Vagina (tissue), 2 donors: Measurements from ENCODE around the gene CMIP. TPM values are rescaled to one million over a fixed set of nuclear protein-coding genes. Genes with fewer than 3 reads are reported as not detected.

Experiments used
- DNase-seq, 2 donors: peaks; one replicate each; pipeline ENCODE4 v3.0.0-alpha.2; 2017; ENCODE audit errors: extremely low spot score in 2 of 2
- H3K27ac ChIP-seq: fragments of 200-600 bp; sonication (generic); one replicate; pipeline ENCODE4 v1.5.1; 2019
- H3K27me3 ChIP-seq: fragments of 200-600 bp; sonication (generic); one replicate; pipeline ENCODE4 v1.5.1; 2019
- H3K36me3 ChIP-seq, 2 donors: fragments of 200-600 bp; sonication (generic); one replicate each; pipeline ENCODE4 v1.5.1; 2017 to 2019
- H3K4me1 ChIP-seq: fragments of 200-600 bp; sonication (generic); one replicate; pipeline ENCODE4 v1.5.1; 2019
- H3K4me3 ChIP-seq, 2 donors: fragments of 200-600 bp; sonication (generic); 1 replicate in 1 of 2; 2 replicates in 1 of 2; pipeline ENCODE4 v1.5.1; 2016 to 2019
- H3K9me3 ChIP-seq: fragments of 200-600 bp; sonication (generic); one replicate; pipeline ENCODE4 v1.5.1; 2019
- POLR2A ChIP-seq, 2 donors: fragments of 450-650 bp; IDR thresholded peaks; one replicate each; pipeline ENCODE4 v1.6.1; 2017; ENCODE audit warnings: antibody characterized with exemption in 2 of 2, mild to moderate bottlenecking in 2 of 2, moderate library complexity in 2 of 2
- POLR2AphosphoS5 ChIP-seq, 2 donors: sonication (generic); formaldehyde crosslinking; IDR thresholded peaks; one replicate each; pipeline ENCODE4 v1.9.0; 2017; ENCODE audit warnings: antibody characterized with exemption in 2 of 2, mild to moderate bottlenecking in 2 of 2, low read depth in 1 of 2; ENCODE audit not compliant: insufficient read depth in 1 of 2
- intact Hi-C: fragments of 100-400 bp; cut with DNase I; formaldehyde crosslinking; loops from one replicate; pipeline ENCODE4 v1.15.1; 2023
- total RNA-seq: library from RNA; depleted of rRNA; stranded (reverse); fragments of >200 nt; gene quantifications from one replicate; pipeline ENCODE4 v1.2.3, GENCODE V29; 2016
- TF ChIP-seq, protein P1 (sequence below), 3 experiments: fragments of 450-650 bp in 2 of 3; fragments of 200-600 bp in 1 of 3; sonication (generic) in 1 of 3; IDR thresholded peaks; one replicate each; pipeline ENCODE4 v1.5.1; 2017 to 2019; ENCODE audit warnings: antibody characterized with exemption in 3 of 3, mild to moderate bottlenecking in 2 of 3, moderate library complexity in 2 of 3

The CMIP gene
- total RNA-seq, 1 donor from 2014 or later = 66.3 TPM

- H3K4me1 ChIP-seq = peaks cover 56% of the 10 kb centered on the region
- H3K36me3 ChIP-seq = peaks cover 0 to 56% of the 10 kb centered on the region in 2 donors
- no peak overlapping the region for H3K4me3 ChIP-seq
- no peaks in the 10 kb centered on the region for H3K27me3 ChIP-seq
- peak overlapping the region; percentile 73 for H3K27ac ChIP-seq
- peak in 1 of 2 donors; percentile 9 for TF ChIP-seq POLR2AphosphoS5 (IDR thresholded peaks at IDR 0.05; ENCODE audit: insufficient read depth in 1 of 2, low read depth in 1 of 2)
- TF ChIP-seq, protein P1, sequence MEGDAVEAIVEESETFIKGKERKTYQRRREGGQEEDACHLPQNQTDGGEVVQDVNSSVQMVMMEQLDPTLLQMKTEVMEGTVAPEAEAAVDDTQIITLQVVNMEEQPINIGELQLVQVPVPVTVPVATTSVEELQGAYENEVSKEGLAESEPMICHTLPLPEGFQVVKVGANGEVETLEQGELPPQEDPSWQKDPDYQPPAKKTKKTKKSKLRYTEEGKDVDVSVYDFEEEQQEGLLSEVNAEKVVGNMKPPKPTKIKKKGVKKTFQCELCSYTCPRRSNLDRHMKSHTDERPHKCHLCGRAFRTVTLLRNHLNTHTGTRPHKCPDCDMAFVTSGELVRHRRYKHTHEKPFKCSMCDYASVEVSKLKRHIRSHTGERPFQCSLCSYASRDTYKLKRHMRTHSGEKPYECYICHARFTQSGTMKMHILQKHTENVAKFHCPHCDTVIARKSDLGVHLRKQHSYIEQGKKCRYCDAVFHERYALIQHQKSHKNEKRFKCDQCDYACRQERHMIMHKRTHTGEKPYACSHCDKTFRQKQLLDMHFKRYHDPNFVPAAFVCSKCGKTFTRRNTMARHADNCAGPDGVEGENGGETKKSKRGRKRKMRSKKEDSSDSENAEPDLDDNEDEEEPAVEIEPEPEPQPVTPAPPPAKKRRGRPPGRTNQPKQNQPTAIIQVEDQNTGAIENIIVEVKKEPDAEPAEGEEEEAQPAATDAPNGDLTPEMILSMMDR (IDR thresholded peaks at IDR 0.05) = no peak
- no peak for DNase-seq
- intact Hi-C loops = no loop called here
- no peaks in the 10 kb centered on the region for H3K9me3 ChIP-seq
These were observed 263.0 kb downstream of the CMIP start for GRCh38 chr16:81707411-81708265.

DNA sequence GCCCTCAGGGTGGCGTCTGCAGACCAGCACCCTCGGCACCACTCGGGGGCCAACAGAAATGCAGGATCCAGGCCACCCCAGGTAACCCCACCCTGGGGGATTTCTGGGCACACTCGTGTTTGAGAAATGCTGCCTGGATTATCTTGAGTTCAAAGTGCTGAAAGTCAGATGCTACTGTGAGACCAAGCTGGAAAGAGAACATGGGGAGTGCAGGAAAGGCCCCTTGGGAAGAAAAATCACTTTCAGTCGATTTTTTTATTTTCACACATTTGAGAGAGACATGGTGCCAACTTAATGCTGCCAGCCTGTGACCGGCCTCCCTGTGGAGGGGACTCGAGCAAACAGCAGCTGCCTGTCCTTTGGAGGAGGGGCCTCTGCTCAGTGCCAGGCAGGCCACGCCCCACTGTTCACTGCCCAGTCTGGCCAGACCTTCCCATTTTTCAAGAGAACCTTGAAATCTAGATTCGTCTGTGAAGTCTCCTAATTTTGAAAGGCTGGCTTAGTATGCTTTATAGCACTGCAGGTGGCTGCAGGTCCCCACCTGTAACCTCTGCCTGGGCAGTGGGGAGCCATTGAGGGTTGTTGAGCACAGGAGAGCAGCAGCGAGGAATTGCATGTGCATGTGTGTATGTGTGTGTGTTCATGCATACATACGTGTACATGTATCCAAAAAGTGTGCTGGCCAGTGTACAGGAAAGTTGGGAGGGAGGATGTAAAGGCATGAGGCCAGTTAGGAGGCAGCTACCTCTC, 263.8 kb downstream of the CMIP start:
- Histone ChIP-seq H3K36me3 (peaks cover 0 to 56% of the 10 kb centered on the region in 2 donors), H3K9me3 (no peaks in the 10 kb centered on the region), H3K4me3 (no peak overlapping the region), H3K27ac (peak overlapping the region; percentile 73), H3K4me1 (peaks cover 56% of the 10 kb centered on the region), H3K27me3 (no peaks in the 10 kb centered on the region)
- TF ChIP-seq POLR2AphosphoS5 (IDR thresholded peaks at IDR 0.05; ENCODE audit: insufficient read depth in 1 of 2, low read depth in 1 of 2) (no peak), POLR2A (IDR thresholded peaks at IDR 0.05) (no peak)
- TF ChIP-seq, protein P1 (IDR thresholded peaks at IDR 0.05) = no peak
- intact Hi-C loops = no loop called here
- DNase-seq = no peak

DNA sequence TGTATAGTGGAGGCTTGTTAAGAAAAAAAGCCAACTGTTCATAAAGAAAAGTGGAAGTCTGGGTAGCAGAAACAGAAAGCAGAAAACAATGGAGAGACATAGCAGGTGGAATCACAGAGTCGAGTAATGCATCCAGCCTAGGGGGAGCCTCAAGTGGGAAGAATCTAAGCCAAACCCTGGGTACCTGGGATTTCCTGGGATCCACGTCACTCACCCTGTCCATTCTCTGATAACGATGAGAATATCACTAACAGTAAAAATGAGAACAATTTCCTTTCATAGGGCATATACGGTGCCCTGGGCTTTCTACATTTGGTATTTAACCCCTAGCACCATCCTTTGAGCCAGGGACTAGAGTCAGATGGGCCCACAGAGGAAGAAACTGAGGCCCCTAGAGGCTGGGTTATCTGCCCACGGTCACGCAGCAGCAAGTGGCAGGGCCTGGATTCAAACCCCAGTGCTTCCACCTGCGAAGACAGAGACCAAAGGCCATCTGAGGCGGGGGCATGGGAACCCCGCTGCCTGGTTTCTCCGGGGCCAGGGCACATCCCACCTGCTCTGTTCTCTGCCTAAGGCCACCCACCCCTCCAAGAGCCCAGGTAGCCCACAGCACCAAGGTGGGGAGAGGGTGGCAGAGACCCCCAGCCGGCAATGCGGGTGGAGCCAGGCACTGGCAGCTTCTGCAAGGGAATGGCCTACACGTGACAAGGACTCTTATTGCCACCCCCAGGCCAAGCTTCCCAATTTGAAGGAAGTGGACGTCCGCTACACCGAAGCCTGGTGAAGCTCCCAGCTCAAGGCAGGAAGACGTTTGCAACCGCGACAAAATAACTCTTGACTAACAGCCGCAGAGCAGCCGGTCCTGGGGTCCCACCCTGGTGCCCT, 264.6 kb downstream of the CMIP start:
- no peaks in the 10 kb centered on the region for H3K9me3 ChIP-seq
- peak overlapping the region; percentile 73 for H3K27ac ChIP-seq
- no peak overlapping the region for H3K4me3 ChIP-seq
- peaks cover 0 to 56% of the 10 kb centered on the region in 2 donors for H3K36me3 ChIP-seq
- H3K4me1 ChIP-seq = peaks cover 56% of the 10 kb centered on the region
- TF ChIP-seq POLR2AphosphoS5 (IDR thresholded peaks at IDR 0.05; ENCODE audit: insufficient read depth in 1 of 2, low read depth in 1 of 2) (no peak), POLR2A (IDR thresholded peaks at IDR 0.05) (no peak)
- TF ChIP-seq, protein P1 (IDR thresholded peaks at IDR 0.05) = no peak
- no peaks in the 10 kb centered on the region for H3K27me3 ChIP-seq
- intact Hi-C loops = no loop called here
- no peak for DNase-seq

- H3K4me1 ChIP-seq = peaks cover 56% of the 10 kb centered on the region
- peaks cover 0 to 52% of the 10 kb centered on the region in 2 donors for H3K36me3 ChIP-seq
- H3K4me3 ChIP-seq = no peak overlapping the region
- no peak overlapping the region for H3K27ac ChIP-seq
- DNase-seq = no peak
- H3K9me3 ChIP-seq = no peaks in the 10 kb centered on the region
- TF ChIP-seq POLR2AphosphoS5 (IDR thresholded peaks at IDR 0.05; ENCODE audit: insufficient read depth in 1 of 2, low read depth in 1 of 2) (no peak), POLR2A (IDR thresholded peaks at IDR 0.05) (no peak)
- TF ChIP-seq, protein P1 (IDR thresholded peaks at IDR 0.05) = no peak
- no peaks in the 10 kb centered on the region for H3K27me3 ChIP-seq
- intact Hi-C loops = no loop called here
These were observed 265.4 kb downstream of the CMIP start for GRCh38 chr16:81710044-81710443.
